Stomach (tissue), 4 donors: ENCODE measurements around the gene EMC7.

Experiments used
- CTCF ChIP-seq, 7 experiments: fragments of 450-650 bp in 4 of 7; fragments of 200-600 bp in 3 of 7; sonication (generic) in 3 of 7; IDR thresholded peaks; one replicate each; pipeline ENCODE4 v1.5.1; 2016 to 2019; ENCODE audit warnings: antibody characterized with exemption in 7 of 7, control low read depth in 2 of 7, mild to moderate bottlenecking in 1 of 7
- POLR2A ChIP-seq, 4 donors: fragments of 450-650 bp; IDR thresholded peaks; one replicate each; pipeline ENCODE4 v1.6.1; 2016; ENCODE audit warnings: antibody characterized with exemption in 4 of 4, control low read depth in 2 of 4, mild to moderate bottlenecking in 1 of 4, moderate library complexity in 1 of 4

DNA sequence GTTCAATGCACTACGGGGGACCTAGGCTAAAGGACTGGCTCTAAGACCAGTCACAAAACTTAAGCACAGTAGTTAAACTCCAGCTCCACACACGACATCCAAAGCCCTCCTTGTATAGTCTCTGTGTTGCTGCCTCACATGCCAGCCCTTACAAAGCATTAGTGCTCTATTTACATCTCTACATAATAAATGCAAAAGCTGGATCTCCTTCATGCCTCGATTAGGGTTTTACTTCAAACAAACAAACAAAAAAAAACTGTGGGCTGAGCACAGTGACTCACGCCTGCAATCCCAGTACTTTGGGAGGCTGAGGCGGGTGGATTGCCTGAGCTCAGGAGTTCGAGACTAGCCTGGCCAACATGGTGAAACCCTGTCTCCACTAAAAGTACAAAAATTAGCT, 9.8 kb upstream of the EMC7 start:
- no peak for TF ChIP-seq CTCF (IDR thresholded peaks at IDR 0.05)
- no peak for TF ChIP-seq POLR2A (IDR thresholded peaks at IDR 0.05)
